Left ventricle myocardium inferior (tissue), 1 donor: ENCODE measurements around the gene NFAM1. TPM values are rescaled to one million over a fixed set of nuclear protein-coding genes. Genes with fewer than 3 reads are reported as not detected.

Experiments
- DNase-seq: peaks from one replicate; pipeline ENCODE4 v3.0.0-alpha.2; 2020
- H3K27ac ChIP-seq: fragments of 200-600 bp; replicated peaks from 2 replicates; pipeline ENCODE4 v1.8.0; 2021
- H3K27me3 ChIP-seq: fragments of 200-600 bp; 2 replicates; pipeline ENCODE4 v1.8.0; 2021; ENCODE audit warnings: low read depth
- H3K36me3 ChIP-seq: fragments of 200-600 bp; 2 replicates; pipeline ENCODE4 v1.8.0; 2021
- H3K4me1 ChIP-seq: fragments of 200-600 bp; 2 replicates; pipeline ENCODE4 v1.8.0; 2021
- H3K4me3 ChIP-seq: fragments of 200-600 bp; 2 replicates; pipeline ENCODE4 v1.8.0; 2021; ENCODE audit warnings: mild to moderate bottlenecking, moderate library complexity
- H3K9me3 ChIP-seq: fragments of 200-600 bp; replicated peaks from 2 replicates; pipeline ENCODE4 v1.8.0; 2021
- intact Hi-C: fragments of 100-400 bp; cut with micrococcal nuclease; formaldehyde crosslinking; loops from one replicate; pipeline ENCODE4 v1.11.0; 2022
- total RNA-seq: library from RNA; stranded (reverse); fragmentation: NEBNext Ultra II Directional; extraction: Animal tissue kit (Norgen Biotek cat#: 25700); gene quantifications from one replicate; pipeline ENCODE4 v1.2.1, GENCODE V29; 2021
- TF ChIP-seq, protein P1 (sequence below): fragments of 200-600 bp; IDR thresholded peaks from 2 replicates; pipeline ENCODE4 v1.8.0; 2021; ENCODE audit warnings: antibody characterized with exemption, mild to moderate bottlenecking, borderline replicate concordance
- donor health status: DM: no; HTN: yes; CAD: no; lungs with severe emphysema.

Gene NFAM1
- total RNA-seq, 1 donor from 2014 or later: 1.2 TPM

DNA sequence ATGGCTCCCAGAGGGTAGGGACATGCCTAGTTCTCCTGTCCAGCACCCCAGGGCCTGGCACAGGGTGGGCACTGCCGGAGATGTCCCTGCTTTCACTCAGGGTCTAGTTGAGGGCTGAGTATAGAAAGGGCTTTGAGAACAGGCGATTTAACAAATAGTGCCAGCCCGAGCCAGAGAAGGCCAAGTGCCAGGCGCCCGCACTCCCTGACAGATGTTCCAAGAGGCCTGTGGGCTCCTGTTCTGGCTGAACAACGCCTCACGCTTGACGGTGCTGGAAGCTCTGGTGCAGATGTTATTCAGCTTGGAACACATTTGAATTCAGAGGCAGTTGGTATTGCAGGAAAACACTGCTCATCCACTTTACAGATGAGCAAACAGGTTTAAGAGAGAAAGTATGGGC lies 46.5 kb downstream of the NFAM1 start:
- DNase-seq: no peak
- no peak overlapping the region for H3K4me3 ChIP-seq
- H3K27ac ChIP-seq: no peak overlapping the region
- no peaks in the 10 kb centered on the region for H3K4me1 ChIP-seq
- no peaks in the 10 kb centered on the region for H3K36me3 ChIP-seq
- peaks cover 17% of the 10 kb centered on the region for H3K27me3 ChIP-seq
- intact Hi-C loops: no loop called here
- no peaks in the 10 kb centered on the region for H3K9me3 ChIP-seq
- TF ChIP-seq, protein P1, sequence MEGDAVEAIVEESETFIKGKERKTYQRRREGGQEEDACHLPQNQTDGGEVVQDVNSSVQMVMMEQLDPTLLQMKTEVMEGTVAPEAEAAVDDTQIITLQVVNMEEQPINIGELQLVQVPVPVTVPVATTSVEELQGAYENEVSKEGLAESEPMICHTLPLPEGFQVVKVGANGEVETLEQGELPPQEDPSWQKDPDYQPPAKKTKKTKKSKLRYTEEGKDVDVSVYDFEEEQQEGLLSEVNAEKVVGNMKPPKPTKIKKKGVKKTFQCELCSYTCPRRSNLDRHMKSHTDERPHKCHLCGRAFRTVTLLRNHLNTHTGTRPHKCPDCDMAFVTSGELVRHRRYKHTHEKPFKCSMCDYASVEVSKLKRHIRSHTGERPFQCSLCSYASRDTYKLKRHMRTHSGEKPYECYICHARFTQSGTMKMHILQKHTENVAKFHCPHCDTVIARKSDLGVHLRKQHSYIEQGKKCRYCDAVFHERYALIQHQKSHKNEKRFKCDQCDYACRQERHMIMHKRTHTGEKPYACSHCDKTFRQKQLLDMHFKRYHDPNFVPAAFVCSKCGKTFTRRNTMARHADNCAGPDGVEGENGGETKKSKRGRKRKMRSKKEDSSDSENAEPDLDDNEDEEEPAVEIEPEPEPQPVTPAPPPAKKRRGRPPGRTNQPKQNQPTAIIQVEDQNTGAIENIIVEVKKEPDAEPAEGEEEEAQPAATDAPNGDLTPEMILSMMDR: no peak

DNA sequence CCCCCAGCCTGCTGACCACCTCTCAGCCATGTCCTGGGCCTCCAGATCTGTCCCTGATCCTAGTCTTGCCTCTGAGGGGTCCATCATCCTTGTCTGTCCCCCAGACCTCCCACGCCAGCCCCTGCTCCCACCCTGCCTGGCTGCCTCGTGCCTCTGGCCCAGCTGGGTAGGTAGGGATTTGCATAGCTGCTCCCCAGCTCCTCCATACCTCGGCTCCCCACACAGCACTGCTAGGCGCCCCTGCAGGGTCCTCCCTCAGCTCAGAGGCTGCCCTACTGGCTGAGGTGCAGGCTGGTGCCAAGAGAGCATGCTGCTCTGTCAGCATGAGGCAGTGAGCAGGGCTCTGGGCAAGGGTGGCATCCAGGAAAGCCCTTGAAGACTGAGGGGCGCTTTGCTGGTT lies 47.7 kb downstream of the NFAM1 start:
- H3K9me3 ChIP-seq: no peaks in the 10 kb centered on the region
- intact Hi-C loops: no loop called here
- DNase-seq: no peak
- no peaks in the 10 kb centered on the region for H3K36me3 ChIP-seq
- TF ChIP-seq, protein P1: no peak
- H3K27ac ChIP-seq: no peak overlapping the region
- H3K4me1 ChIP-seq: no peaks in the 10 kb centered on the region
- H3K27me3 ChIP-seq: peaks cover 17% of the 10 kb centered on the region
- no peak overlapping the region for H3K4me3 ChIP-seq

DNA sequence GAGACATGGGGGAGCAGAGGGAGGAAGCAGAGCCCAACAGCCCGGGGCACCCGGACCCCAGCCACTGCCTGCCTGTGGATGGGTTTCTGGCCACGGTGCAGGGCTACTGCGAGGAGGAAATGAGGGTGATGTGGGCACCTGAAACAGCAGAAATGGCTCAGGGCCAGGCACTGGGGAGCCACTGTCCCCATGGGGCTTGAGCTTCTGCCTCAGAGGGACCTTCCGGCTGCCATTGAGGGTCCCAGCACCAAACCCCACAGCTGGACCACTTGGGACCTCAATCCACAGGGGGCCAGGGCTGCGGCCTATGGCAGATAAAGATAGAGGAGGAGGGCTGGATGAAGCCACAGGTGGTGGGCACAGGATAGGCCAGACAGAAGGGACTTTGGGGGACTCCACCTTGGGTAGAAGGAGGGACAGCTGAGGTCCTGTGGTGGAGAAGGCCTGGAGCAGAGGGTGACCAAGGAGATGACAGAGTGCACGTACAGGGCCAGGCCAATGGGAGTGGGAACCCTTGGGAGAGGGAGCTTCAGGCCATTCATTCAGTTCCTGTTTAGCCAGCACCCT lies 48.3 kb downstream of the NFAM1 start:
- TF ChIP-seq, protein P1: no peak
- intact Hi-C loops: no loop called here
- Histone ChIP-seq H3K27me3 (peaks cover 17% of the 10 kb centered on the region), H3K4me1 (no peaks in the 10 kb centered on the region), H3K27ac (no peak overlapping the region), H3K4me3 (no peak overlapping the region), H3K9me3 (no peaks in the 10 kb centered on the region), H3K36me3 (no peaks in the 10 kb centered on the region)
- DNase-seq: no peak

DNA sequence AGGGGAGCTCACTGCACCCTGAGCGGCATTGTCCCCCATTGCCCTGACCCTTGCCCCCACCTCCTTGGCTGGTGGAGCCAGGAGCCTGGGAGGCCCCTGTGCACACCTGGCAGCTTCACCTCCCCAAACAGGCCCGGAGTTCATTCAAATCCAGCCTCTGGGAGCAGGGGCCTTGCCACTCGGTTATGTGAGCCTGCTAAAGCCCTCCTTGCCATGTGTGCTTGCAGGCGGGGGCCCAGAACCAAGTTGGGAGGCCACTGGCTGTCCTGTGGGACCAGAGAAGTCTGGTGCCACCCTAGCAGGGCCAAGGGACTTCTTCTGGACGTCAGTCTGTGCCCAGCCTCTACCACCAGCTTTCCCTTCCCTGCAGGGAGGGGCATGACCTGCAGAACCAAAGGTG lies 48.9 kb downstream of the NFAM1 start:
- Histone ChIP-seq H3K4me1 (no peaks in the 10 kb centered on the region), H3K4me3 (no peak overlapping the region), H3K9me3 (no peaks in the 10 kb centered on the region), H3K27ac (no peak overlapping the region), H3K27me3 (peaks cover 17% of the 10 kb centered on the region), H3K36me3 (no peaks in the 10 kb centered on the region)
- TF ChIP-seq, protein P1: no peak
- DNase-seq: no peak
- intact Hi-C loops: no loop called here

DNA sequence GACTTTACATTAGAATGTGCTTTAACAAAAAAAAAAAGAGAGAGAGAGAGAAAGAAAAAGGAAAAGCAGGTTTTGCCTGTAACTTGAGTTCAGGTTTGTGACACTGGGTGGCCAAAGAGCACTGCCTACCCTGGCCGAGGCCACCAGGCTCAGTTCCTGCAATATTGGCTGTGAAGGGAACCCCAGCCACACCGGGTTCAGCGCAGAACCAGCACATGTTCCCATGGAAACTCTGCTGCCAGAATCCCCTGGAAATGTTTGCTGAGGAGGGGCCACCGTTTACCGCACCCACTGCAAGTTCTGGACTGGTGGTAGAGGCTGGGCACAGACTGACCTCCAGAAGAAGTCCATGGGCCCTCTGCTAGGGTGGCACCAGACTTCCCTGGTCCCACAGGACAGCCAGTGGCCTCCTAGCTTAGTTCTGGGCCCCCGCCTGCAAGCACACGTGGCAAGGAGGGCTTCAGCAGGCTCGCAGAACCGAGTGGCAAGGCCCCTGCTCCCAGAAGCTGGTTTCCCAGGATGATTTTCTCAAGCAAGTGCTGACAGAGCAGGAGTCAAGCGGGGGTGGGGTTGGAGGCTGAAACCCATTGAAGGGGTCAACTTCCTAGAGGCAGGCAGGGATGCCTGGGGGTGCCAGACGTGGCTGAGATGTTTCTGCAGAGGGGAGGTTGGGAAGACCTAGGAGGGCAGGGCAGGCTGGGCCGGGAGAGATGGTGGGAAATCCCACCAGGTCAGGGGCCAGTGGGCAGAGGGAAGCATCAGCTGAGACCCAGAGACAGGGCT lies 51.2 kb downstream of the NFAM1 start:
- Histone ChIP-seq H3K4me1 (peaks cover 9% of the 10 kb centered on the region), H3K4me3 (no peak overlapping the region), H3K9me3 (no peaks in the 10 kb centered on the region), H3K27ac (no peak overlapping the region), H3K27me3 (peaks cover 22% of the 10 kb centered on the region), H3K36me3 (no peaks in the 10 kb centered on the region)
- TF ChIP-seq, protein P1: no peak
- no peak for DNase-seq
- intact Hi-C loops: no loop called here
